Ovary (tissue), 3 donors: Measurements from ENCODE around the gene DSG1.

ENCODE experiments used
- CTCF ChIP-seq, 3 donors: fragments of 450-650 bp in 2 of 3; fragments of 200-600 bp in 1 of 3; IDR thresholded peaks; one replicate each; pipeline versions ENCODE4 v1.5.1 to v1.8.0; 2016 to 2022; ENCODE audit warnings: antibody characterized with exemption in 3 of 3, mild to moderate bottlenecking in 1 of 3
- EP300 ChIP-seq: sonication (generic); formaldehyde crosslinking; IDR thresholded peaks from one replicate; pipeline ENCODE4 v1.6.1; 2017; ENCODE audit warnings: antibody characterized with exemption
- POLR2A ChIP-seq: fragments of 450-650 bp; IDR thresholded peaks from one replicate; pipeline ENCODE4 v1.6.1; 2017; ENCODE audit warnings: antibody characterized with exemption, mild to moderate bottlenecking, moderate library complexity
- donor health status: DM: no; HTN: no; CAD: no.

DNA sequence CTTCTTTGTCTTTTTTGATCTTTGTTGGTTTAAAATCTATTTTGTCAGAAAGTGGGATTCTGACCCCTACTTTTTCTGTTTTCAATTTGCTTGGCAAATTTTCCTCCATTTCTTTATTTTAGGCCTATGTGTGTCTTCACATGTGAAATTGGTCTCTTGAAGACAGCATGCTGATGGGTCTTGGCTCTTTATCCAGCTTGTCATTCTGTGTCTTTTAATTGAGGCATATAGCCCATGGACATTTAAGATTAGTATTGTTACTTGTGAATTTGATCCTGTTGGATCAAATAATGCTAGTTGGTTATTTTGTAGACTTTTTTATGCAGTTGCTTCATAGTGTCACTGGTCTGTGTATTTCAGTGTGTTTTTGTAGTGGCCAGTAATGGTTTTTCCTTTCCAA is 26.3 kb upstream of the DSG1 start:
- TF ChIP-seq CTCF (IDR thresholded peaks at IDR 0.05) (no peak), EP300 (no peak), POLR2A (no peak)
